ENCODE results near the gene NMRK2.
"Not testable (repeated sequence)": the region's sequence is repeated elsewhere in the genome, so short reads cannot be mapped to it uniquely, and the experiment has no call there.

NMRK2 gene

DNA sequence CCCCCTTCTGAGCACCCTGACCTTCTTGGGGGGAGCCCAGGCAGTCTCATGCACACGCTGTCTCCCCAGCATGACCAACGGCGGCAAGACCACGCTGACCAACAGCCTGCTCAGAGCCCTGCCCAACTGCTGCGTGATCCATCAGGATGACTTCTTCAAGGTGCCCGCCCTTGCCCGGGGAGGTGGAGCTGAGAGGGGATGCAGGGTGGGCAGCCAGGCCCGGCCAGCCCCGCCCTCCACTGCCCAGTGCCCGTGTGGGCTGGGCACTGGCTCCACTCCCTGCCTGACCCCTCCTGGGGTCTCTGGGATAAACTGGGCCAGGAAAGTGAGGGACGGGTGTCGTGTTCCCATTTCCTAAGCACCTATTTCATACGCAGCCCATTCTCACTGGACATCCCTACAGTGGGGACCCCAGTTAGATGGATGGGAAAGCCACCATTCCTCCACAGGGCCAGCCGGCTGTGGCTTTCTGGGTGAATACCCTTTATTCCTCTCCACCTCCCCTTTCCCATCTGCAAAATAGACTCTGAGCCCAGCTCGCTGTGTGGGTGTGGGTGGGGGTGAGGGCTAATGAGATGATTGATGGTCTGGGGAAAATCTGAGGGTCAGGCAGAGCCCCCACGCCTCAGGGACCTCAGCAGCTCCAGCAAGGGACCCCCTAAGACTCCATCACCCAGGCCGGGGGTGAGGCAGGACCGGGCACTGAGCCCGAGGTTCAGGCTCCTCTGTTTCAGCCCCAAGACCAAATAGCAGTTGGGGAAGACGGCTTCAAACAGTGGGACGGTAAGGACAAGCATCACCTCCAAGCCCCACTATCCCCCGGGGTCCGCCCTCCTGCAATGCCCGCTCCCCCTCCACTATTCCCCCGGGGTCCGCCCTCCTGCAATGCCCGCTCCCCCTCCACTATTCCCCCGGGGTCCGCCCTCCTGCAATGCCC, 3.9 kb downstream of the NMRK2 start:
- no peak for DNase-seq (ENCODE audit: low read depth in 2 of 2)

DNA sequence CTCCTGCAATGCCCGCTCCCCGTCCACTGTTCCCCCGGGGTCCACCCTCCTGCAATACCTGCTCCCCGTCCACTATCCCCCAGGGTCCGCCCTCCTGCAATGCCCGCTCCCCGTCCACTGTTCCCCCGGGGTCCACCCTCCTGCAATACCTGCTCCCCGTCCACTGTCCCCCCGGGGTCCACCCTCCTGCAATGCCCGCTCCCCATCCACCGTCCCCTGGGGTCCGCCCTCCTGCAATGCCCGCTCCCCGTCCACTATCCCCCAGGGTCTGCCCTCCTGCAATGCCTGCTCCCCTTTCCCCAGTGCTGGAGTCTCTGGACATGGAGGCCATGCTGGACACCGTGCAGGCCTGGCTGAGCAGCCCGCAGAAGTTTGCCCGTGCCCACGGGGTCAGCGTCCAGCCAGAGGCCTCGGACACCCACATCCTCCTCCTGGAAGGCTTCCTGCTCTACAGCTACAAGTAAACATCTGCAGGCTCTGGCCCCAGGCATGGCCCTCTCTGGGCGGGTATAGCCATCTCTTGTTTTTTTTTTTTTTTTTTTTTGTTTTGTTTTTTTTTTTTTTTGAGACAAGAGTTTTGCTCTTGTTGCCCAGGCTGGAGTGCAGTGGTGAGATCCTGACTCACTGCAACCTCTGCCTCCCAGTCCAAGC, 5.6 kb downstream of the NMRK2 start:
- not testable (repeated sequence) for DNase-seq (ENCODE audit: low read depth in 2 of 2)

DNA sequence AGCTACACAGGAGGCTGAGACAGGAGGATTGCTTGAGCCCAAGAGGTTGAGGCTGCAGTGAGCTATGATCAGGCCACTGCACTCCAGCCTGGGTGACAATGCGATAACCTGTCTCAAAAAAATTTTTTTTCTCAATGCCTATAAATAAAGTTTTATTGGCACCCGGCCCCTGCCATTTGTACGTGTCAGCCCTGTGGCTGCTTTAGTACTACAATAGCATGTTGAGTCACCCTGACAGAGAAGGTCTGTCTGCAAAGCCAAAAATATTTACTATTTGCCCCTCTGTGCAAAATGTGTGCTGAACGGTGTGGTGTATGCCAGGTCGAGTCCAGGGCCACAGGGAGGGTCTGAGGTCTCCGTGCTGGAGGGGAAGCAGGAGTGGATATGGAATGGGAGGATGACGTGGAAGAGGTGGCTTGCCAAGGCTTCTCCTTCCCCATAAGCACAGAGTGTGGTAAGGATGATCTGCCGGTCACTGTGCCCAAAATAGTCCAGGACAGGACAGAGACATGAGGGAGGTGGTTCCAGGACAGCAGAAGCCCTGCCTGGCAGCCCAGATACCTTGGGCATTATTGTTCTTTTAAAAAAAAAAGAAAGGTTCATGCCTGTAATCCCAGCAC, 10.0 kb downstream of the NMRK2 start:
- DNase-seq (ENCODE audit: low read depth in 2 of 2), result no peak

DNA sequence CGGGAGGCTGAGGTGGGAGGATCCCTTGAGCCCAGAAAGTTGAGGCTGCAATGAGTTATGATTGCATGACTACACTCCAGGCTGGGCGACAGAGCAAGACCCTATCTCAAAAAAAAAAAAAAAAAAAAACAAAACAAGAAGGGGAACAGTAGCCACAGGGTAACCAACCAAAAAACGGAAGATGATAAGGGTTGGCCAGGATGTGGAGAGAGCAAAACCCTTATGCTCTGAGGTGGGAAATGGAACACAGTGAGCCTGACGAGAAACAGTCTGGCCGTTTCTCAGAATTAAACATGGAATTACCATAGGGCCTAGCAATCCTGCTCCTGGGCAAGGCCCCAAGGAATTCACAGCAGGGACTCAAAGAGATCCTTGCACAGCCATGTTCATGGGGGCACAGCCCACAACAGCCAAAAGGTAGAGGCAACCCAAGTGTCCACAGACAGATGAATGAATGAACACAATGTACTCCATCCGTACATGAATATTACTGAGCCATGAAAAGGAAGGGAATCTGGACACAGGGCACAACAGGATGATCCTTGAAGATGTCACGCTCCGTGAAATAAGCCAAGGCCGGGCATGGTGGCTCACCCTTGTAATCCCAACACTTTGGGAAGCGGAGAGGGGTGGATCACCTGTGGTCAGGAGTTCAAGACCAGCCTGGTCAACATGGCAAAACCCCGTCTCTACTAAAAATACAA, 11.3 kb downstream of the NMRK2 start:
- no peak for DNase-seq (ENCODE audit: low read depth in 2 of 2)

DNA sequence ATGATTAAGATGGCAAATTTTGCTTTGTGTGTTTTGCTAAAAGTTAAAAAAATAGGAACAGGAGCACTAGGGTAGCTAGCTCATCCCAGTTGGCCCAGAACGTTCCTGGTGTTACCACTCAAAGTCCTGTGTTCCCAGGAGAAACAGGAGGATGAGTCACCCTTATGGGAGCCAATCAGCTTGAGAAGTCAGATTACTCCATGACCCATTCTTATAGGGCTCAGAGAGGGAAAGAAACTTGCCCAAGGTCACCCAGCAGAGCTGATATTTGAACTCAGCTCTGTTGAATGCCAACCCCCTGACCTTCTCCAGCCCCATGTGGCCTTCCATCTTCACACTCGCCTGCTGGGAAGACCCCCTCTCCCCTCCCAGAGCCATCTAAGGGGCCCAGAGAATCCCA, 13.0 kb downstream of the NMRK2 start:
- no peak for DNase-seq (ENCODE audit: low read depth in 2 of 2)

DNA sequence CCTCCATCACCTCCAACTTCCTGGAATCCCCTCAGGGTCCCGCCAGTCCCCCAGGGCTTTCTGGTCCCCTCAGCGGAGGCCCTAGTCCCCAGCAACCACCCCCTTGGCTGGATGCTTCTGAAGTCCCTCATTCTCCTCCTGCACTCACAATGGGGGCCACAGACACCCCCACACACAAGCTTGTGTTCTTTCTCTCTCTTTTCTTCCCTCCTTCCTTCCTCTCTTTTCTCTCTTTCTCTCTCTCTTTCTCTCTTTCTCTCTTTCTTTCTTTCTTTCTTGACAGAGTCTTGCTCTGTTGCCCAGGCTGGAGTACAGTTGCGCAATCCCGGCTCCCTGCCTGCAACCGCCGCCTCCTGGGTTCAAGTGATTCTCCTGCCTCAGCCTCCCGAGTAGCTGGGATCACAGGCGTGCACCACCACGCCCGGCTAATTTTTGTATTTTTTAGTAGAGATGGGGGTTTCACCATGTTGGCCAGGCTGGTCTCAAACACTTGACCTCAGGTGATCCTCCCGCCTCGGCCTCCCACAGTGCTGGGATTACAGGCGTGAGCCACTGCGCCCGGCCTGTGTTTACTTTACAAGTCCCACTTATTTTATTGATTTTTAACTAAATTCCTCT, 14.6 kb downstream of the NMRK2 start:
- not testable (repeated sequence) for DNase-seq (ENCODE audit: low read depth in 2 of 2)

DNA sequence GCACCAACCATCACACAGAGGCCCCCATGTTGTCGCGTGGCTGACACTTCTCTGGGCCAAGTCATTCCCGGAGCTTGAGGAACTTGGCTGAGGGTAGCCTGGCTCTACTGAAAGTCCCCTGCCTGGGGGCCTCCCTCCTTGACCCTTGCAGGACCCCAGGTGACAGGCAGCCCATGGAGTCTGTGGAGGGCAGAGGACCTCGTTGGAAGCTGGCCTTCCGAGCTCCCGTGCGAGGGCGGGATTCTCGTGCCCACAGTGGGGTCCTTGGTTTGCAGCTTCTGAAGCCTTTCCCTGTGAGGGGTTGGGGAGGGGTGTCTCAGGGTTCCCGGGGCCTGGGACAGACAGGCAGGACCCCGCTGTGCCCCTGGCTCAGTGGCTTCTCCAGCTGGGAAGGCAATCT, 16.4 kb downstream of the NMRK2 start:
- no peak for DNase-seq (ENCODE audit: low read depth in 2 of 2)

DNA sequence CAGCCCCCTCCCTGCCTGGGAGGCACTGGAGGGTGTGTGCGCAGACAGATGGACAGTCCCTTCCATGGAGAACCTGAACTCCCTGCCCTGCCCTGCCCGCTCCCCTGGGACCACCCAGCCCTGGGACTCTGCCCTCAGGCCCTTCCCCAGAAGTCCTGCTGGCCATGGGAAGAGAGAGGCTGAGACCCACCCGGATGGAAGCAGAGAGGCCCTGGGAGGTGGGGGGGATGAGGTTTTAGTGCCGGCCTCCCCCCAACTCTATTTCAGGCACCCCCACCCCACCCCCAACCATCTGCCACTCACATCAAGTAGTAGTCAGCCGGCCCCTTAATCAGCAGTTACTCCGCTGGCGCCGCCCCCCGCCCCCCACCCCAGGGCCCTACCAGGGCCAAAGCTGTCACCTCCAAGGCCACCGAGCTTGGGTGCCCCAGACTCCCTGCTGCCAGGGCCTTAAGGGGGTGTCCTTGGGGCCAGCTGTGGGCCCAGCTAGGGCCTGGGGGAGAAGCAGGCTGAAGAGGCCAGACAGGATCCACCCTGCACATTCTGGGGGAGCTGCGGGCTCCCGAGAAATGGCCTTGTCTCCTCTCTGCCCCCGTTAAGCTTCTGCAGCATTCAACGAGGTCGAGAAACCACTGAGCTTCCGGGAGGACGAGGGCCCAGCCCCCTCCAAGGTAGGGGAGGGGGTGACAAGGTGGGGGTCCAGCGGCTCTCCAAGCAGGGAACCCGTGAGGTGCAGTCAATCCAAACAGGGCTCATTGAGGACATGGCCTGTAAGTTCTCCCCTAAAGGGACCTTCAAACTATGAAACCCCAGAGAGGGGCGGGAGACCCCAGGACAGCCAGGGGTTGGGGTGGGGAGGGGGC, 17.4 kb downstream of the NMRK2 start:
- DNase-seq (ENCODE audit: low read depth in 2 of 2), result no peak

DNA sequence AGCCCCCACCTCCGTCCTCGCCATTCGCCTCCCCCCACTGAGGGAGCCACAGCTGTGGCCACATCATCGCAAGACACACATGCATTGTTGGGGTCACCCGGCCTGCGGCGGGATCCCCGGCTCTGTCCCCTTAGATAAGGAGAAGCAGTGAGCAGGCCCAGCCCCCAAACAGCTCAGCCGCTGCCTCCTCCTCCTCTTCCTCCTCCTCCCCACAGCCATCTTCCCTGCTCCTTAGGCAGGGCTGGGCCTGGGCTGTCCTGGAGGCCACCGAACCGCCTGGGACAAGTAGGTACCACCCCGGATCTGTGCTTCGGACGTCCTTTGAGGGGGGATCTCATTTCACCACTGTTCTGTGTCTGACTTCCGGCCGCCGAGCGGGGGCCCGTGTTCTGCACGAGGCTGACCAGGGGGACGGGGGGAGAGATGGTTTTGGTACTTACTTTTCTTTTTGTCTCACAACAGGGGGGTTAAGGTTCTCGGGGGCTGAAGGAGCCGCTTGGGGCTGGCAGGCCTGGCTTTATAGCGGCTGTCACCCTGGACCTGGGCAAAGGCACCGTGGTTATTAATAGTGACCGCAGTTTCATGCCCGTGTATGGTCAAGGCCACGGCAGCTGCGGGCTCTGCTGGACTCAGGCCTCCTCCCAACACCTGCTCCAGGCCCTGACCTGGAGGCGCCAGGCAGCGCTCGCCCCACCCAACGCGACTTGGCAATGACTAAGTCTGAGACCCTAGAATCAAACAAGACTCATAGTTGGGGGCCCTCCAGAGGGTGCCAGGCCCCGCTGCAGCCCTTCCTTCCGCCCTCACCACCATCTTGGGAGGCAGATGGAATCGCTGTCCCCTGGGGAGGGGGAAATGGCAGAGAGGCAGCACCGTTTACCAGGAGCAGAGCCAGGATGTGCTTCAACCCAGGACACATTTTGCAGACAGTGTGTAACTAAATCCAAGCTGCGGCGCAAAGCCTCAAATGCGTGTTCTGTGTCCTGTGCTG, 18.3 kb downstream of the NMRK2 start:
- DNase-seq (ENCODE audit: low read depth in 2 of 2), result no peak

DNA sequence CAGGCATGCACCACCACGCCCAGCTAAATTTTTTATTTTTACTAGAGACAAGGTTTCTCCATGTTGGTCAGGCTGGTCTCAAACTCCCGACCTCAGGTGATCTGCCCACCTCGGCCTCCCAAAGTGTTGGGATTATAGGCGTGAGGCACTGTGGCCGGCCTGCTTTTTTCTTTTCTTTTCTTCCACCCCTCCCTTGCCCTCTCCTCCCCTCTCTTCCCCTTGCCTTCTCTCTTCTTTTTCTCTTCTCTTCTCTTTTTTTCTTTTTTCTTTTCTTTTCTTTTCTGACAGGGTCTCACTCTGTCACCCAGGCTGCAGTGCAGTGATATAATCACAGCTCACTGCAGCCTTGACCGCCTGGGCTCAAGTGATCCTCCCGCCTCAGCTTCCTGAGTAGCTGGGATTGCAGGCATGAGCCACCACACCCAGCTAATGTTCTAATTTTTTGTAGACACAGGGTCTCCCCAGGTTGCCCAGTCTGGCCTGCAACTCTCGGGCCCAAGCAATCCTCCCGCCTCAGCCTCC, 19.9 kb downstream of the NMRK2 start:
- DNase-seq (ENCODE audit: low read depth in 2 of 2), result not testable (repeated sequence)

DNA sequence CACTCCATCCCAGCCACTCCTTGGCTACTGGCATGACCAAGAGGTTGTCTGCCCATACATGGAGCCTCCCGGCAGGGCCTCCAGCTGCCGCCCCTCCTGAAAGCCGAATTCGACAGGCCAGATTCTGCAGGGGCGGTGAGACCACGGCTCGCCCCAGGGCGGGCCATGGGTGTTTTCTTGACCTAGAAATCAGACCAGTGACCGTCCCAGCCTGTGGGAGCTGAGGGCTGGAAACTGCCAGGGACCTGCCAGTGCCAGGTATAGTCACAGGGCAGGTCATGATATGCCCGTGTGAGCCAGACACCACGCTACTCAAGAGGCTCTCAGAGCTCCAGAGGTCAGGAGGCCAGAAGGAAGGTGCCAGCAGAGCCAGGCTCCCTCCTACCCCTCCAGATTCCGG, 21.2 kb downstream of the NMRK2 start:
- DNase-seq (ENCODE audit: low read depth in 2 of 2), result no peak

DNA sequence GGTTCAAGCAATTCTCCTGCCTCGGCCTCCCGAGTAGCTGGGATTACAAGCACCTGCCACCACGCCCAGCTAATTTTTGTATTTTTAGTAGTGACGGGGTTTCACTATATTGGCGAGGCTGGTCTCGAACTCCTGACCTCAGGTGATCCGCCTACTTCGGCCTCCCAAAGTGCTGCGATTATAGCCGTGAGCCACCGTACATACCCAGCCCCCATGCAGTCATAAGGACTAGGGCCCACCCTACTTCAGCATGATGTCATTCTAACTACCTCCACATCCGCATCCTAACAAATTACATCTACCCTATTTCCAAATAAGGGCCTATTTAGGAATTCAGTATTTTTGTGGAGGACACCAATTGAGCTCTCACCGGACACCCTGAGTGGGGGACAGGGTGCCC, 22.4 kb downstream of the NMRK2 start:
- DNase-seq (ENCODE audit: low read depth in 2 of 2), result not testable (repeated sequence)

DNA sequence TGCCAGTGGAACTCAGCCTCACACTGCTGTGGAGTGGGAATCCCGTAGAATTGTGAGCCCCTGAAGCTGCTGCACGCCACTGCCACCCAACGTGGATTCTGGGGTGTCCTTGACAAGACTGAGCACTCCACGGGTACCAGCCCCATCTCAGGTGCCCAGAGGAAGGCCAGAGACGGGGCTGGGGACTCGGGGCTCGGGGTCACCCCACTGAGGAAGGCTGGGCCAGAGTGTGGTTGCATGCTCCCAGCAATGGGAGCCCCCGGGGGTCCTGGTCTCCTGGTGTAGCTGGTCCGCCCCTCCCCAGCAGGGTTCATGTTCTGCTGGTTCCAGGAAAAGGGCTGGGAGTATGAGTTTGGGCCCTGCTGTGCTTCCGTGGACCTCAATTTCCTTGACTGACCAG, 22.8 kb downstream of the NMRK2 start:
- DNase-seq (ENCODE audit: low read depth in 2 of 2), result no peak

DNA sequence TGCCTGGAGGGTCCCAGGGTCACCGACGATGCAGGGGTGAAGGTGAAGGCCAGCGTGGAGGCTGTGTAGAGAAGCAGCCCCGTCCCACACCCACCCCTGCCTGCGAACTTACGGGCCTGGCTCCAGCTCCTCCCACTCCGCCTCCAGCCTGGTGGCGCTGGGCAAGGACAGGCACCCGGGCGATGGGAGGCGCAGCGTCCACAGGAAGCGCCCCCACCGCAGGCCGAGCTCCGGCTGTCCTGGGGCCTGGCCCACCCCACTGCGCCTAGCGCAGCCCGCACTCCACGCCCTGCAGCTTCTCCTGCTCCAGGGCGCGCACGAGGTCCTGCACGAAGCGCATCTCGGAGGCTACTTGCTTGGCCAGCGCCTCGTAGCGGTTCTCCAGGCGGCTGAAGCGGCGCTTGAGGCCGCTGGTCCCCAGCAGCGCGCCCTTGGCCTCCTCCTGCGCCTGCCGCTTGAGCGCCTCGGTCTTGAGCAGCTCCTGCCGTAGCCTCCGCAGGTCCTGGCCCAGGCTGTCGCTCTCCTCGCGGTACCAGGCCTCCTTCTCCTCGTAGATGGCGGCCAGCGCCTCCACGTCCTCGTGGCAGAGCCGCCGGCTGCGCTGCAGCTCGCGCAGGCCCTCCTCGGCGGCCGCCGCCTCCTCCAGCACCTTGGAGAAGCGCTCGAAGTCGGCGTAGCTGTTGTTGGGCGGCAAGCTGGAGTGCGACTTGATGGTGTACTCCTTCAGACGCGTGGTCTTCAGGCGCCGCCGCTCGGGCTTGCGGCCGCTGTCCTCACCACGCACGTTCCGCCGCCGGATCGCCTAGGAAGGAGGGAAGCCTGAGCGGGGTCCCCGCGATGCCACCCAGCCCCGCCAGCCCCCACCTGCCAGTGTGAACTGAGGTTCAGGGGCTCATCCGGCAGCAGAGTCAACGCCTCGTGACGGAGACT, 26.2 kb downstream of the NMRK2 start:
- DNase-seq (ENCODE audit: low read depth in 2 of 2), result no peak

DNA sequence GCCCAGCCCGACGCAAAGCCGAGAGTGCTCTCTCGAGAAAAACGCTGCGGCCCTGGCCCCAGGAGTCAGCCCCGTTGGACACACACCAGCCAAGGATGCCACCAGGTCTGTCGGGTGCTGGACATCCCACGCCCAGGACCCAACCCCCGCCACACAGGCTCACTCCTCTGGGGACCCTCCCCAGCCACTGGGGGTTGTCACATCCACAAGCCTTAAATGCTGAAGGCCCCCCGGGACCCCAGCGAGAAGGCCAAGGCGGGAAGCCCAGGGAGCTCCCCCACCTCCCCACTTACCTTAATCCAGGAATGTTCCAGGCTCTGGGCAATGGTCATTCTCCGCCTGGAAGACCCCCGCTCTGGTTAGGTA, 26.9 kb downstream of the NMRK2 start:
- DNase-seq (ENCODE audit: low read depth in 2 of 2), result no peak

DNA sequence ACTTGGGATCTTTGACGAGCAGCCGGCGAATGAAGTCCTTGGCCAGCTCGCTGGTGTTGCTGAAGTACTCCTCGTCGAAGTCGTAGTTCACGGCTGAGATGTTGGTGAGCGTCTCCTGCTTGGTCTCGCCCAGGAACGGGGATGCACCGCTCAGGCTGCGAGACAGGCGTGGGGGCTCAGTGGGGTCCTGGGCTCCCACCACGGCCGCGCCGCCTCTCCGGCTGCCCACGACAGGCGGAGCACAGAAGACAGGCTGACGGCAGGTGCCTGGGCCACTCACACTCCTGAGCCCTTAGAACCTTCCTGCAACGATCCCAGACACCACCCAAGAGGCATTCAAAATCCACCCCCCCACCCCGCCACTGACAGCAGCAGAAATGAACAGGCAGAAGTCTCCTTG, 28.1 kb downstream of the NMRK2 start:
- DNase-seq (ENCODE audit: low read depth in 2 of 2), result no peak

DNA sequence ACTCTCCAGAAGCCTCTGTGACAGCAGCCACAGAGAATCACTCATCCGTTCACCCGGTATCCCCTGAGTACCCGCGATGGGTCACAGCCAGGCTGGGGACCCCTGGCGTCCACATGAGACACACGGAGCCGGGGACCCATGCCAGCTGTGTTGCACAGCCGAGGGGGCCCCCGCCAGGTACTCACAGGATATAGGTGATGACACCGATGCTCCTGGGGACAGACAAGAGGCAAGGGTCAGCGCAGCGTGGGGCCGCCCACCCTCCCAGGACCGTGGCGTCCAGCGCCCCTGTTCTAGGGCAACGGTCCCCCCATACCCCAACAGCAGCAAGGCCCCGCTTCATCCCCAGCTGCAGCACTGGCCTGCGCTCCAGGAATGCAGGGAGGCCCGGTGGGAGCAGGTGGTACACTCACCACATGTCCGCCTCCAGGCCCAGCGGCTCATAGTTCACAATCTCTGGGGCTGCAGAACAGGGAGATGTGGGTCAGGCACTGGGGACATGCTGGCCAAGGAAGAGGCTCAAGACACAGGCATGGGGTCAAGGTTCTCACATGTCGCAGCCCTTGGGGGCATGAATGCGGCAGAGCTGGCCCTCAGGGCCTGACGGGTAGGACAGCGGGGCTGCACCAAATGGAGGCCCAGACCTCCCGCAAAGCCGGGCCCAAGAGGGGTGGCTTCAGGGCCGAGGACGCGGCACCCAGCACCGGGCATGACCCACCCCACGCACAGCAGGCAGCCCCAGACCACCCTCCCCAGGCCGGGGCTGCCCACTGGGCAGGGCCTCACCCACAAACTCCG, 30.8 kb downstream of the NMRK2 start:
- no peak for DNase-seq (ENCODE audit: low read depth in 2 of 2)

Measured in stimulated activated CD8-positive, alpha-beta memory T cell treated with anti-CD3 and anti-CD28 coated beads, Interleukin-15, amount 100 ng/mL, for 4 hours (primary cell).